Body of pancreas (tissue), 4 donors: ENCODE measurements around the gene MELTF. TPM values are rescaled to one million over a fixed set of nuclear protein-coding genes. Genes with fewer than 3 reads are reported as not detected.

Source experiments
- ATAC-seq: fragments of 150-250 bp; one replicate; pipeline ENCODE4 v1.9.1; 2016
- DNase-seq, 4 donors: peaks; one replicate each; pipeline ENCODE4 v3.0.0-alpha.2; 2019
- H3K27ac ChIP-seq, 4 donors: fragments of 200-600 bp; sonication (generic); 1 replicate in 3 of 4; 2 replicates in 1 of 4; pipeline versions ENCODE4 v1.5.1 to v1.6.1; 2016 to 2019; ENCODE audit warnings: mild to moderate bottlenecking in 1 of 4, mixed read lengths in 1 of 4, moderate library complexity in 1 of 4
- H3K27me3 ChIP-seq, 2 donors: fragments of 200-600 bp; sonication (generic); one replicate each; pipeline ENCODE4 v1.6.0; 2016; ENCODE audit warnings: mild to moderate bottlenecking in 1 of 2
- H3K36me3 ChIP-seq, 2 donors: fragments of 200-600 bp; sonication (generic); replicated peaks in 1 of 2; 2 replicates each; pipeline ENCODE4 v1.5.1; 2016; ENCODE audit warnings: low read depth in 2 of 2; ENCODE audit not compliant: insufficient read depth in 1 of 2
- H3K4me1 ChIP-seq: fragments of 200-600 bp; sonication (generic); one replicate; pipeline ENCODE4 v1.6.0; 2016
- H3K4me3 ChIP-seq, 2 donors: fragments of 200-600 bp; sonication (generic); 1 replicate in 1 of 2; 2 replicates in 1 of 2; pipeline ENCODE4 v1.5.1; 2016 to 2019
- H3K9me3 ChIP-seq, 3 donors: fragments of 200-600 bp; sonication (generic); 1 replicate in 2 of 3; 2 replicates in 1 of 3; pipeline ENCODE4 v1.5.1; 2016
- POLR2A ChIP-seq, 3 donors: fragments of 450-650 bp; IDR thresholded peaks; one replicate each; pipeline ENCODE4 v1.6.1; 2016; ENCODE audit warnings: antibody characterized with exemption in 3 of 3, mild to moderate bottlenecking in 2 of 3
- WGBS, 2 donors: methylation state at CpG; one replicate each; pipeline ENCODE4 v1.1.5; 2017; 5-methylcytosine and 5-hydroxymethylcytosine counted together
- intact Hi-C: fragments of 100-400 bp; cut with DNase I; formaldehyde crosslinking; loops from one replicate; pipeline ENCODE4 v1.15.1; 2023
- total RNA-seq, 2 donors: library from RNA; depleted of rRNA; stranded (reverse); fragments of >200 nt; gene quantifications; one replicate each; pipeline ENCODE4 v1.1.0, GENCODE V29; 2016
- TF ChIP-seq, protein P1 (sequence below), 7 experiments: fragments of 450-650 bp in 4 of 7; fragments of 200-600 bp in 3 of 7; sonication (generic) in 3 of 7; IDR thresholded peaks; one replicate each; pipeline ENCODE4 v1.5.1; 2016 to 2019; ENCODE audit warnings: antibody characterized with exemption in 7 of 7

MELTF gene
- total RNA-seq, 2 donors from 2014 or later = 4.9 to 6.6 TPM

DNA sequence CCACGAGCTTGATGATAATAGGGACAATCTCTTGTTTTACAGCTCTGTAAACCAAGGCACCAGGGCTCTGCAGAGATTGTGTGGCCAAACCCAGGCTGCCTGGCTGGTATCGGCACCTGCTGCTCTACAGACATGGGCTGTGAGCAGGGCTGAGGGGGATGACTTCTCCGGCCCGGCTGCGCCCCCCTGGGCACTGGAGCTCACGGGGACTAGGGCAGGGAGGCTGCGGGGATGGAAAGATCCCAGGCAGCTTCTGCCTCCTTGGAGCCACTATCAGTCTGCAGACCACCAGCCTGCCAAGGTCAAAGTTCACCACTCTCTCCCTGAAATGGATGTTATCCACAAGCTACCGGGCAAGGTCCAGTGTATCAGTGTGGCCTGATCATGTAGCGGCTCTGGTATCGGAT lies 39.0 kb downstream of the MELTF start:
- TF ChIP-seq, protein P1, sequence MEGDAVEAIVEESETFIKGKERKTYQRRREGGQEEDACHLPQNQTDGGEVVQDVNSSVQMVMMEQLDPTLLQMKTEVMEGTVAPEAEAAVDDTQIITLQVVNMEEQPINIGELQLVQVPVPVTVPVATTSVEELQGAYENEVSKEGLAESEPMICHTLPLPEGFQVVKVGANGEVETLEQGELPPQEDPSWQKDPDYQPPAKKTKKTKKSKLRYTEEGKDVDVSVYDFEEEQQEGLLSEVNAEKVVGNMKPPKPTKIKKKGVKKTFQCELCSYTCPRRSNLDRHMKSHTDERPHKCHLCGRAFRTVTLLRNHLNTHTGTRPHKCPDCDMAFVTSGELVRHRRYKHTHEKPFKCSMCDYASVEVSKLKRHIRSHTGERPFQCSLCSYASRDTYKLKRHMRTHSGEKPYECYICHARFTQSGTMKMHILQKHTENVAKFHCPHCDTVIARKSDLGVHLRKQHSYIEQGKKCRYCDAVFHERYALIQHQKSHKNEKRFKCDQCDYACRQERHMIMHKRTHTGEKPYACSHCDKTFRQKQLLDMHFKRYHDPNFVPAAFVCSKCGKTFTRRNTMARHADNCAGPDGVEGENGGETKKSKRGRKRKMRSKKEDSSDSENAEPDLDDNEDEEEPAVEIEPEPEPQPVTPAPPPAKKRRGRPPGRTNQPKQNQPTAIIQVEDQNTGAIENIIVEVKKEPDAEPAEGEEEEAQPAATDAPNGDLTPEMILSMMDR (IDR thresholded peaks at IDR 0.05) = no peak
- no peak for TF ChIP-seq POLR2A (IDR thresholded peaks at IDR 0.05)
- WGBS, 2 donors = 90 to 96% methylated on average over 3 to 10 of the region's 10 CpGs
- DNase-seq (no peak), ATAC-seq (no peak)
- peaks cover 11% of the 10 kb centered on the region for H3K4me1 ChIP-seq
- no peak overlapping the region for H3K27ac ChIP-seq
- no peak overlapping the region for H3K4me3 ChIP-seq
- H3K27me3 ChIP-seq = no peaks in the 10 kb centered on the region
- H3K36me3 ChIP-seq = no peaks in the 10 kb centered on the region
- no peaks in the 10 kb centered on the region for H3K9me3 ChIP-seq
- intact Hi-C loops = no loop called here

- intact Hi-C loops = loop anchor here (10.0 kb wide), 1 partner anchor 185 kb away; no protein-coding TSS in a partner anchor
- TF ChIP-seq, protein P1 (IDR thresholded peaks at IDR 0.05) = no peak
- no peak for TF ChIP-seq POLR2A (IDR thresholded peaks at IDR 0.05)
- H3K27me3 ChIP-seq = no peaks in the 10 kb centered on the region
- DNase-seq (no peak), ATAC-seq (no peak)
- 81 to 91% methylated on average over 15 to 19 of the region's 19 CpGs for WGBS, 2 donors
- no peak overlapping the region for H3K4me3 ChIP-seq
- H3K36me3 ChIP-seq = no peaks in the 10 kb centered on the region
- H3K27ac ChIP-seq = no peak overlapping the region
- no peaks in the 10 kb centered on the region for H3K9me3 ChIP-seq
- peaks cover 11% of the 10 kb centered on the region for H3K4me1 ChIP-seq
Observed at GRCh38 chr3:196989721-196990262, 39.8 kb downstream of the MELTF start.

GRCh38 chr3:196988241-196989029 lies 41.2 kb downstream of the MELTF start:
- intact Hi-C loops = loop anchor here (10.0 kb wide), 1 partner anchor 186 kb away; no protein-coding TSS in a partner anchor
- H3K36me3 ChIP-seq = no peaks in the 10 kb centered on the region
- ATAC-seq = peak; percentile 70
- TF ChIP-seq, protein P1 (IDR thresholded peaks at IDR 0.05) = peak in 4 of 7 experiments; percentile 6 to 38 (median 26)
- TF ChIP-seq POLR2A (IDR thresholded peaks at IDR 0.05) = no peak
- H3K9me3 ChIP-seq = no peaks in the 10 kb centered on the region
- H3K4me3 ChIP-seq = no peak overlapping the region
- no peaks in the 10 kb centered on the region for H3K27me3 ChIP-seq
- WGBS, 2 donors = 26 to 29% methylated on average over 11 to 12 of the region's 12 CpGs
- H3K27ac ChIP-seq = no peak overlapping the region
- peak; percentile 32 to 58 (median 42) for DNase-seq
- peaks cover 11% of the 10 kb centered on the region for H3K4me1 ChIP-seq

DNA sequence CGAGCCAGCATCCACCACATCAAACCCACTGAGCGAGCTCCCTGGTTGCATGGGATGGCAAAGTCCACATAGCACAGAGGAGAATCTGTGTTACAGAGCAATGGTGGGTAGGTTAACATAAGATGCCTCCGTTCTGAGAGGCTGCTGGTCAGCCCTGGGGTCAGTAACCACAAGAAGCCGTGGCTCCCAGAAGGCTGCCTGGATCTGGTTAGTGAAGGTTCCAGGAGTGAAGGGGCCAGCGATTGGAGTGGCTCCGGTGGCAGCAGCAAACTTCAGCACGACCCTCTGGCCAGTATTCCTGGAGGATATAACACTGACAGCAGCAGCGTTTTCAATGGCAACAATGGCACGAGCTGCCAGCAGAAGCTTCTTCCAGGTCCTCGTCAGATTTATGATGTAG lies 42.6 kb downstream of the MELTF start:
- Histone ChIP-seq H3K4me3 (no peak overlapping the region), H3K27me3 (no peaks in the 10 kb centered on the region), H3K9me3 (no peaks in the 10 kb centered on the region), H3K4me1 (peaks cover 11% of the 10 kb centered on the region), H3K27ac (no peak overlapping the region), H3K36me3 (no peaks in the 10 kb centered on the region)
- TF ChIP-seq, protein P1 (IDR thresholded peaks at IDR 0.05) = no peak
- no peak for TF ChIP-seq POLR2A (IDR thresholded peaks at IDR 0.05)
- intact Hi-C loops = loop anchor here (10.0 kb wide), 1 partner anchor 188 kb away; no protein-coding TSS in a partner anchor
- 85 to 90% methylated on average over 9 to 10 of the region's 10 CpGs for WGBS, 2 donors
- ATAC-seq (no peak), DNase-seq (no peak)
